SK-N-MC (cell line): Measurements from ENCODE around the gene HMGXB4.

Experiments
- DNase-seq: peaks from one replicate; pipeline ENCODE4 v3.0.0-alpha.2; 2011; ENCODE audit warnings: low read depth, low spot score
- H3K27ac ChIP-seq: fragments of 200-600 bp; sonication (generic); 2 replicates; pipeline ENCODE4 v1.5.1; 2016; ENCODE audit warnings: mixed run types
- H3K36me3 ChIP-seq: fragments of 200-600 bp; sonication (generic); 2 replicates; pipeline ENCODE4 v1.6.1; 2017; ENCODE audit warnings: antibody characterized with exemption, low read length, mixed read lengths; ENCODE audit not compliant: insufficient read depth
- H3K4me3 ChIP-seq: fragments of 200-600 bp; sonication (generic); 2 replicates; pipeline ENCODE4 v1.5.1; 2016
- H3K9ac ChIP-seq: fragments of 200-600 bp; sonication (generic); 2 replicates; pipeline ENCODE4 v1.8.0; 2017; ENCODE audit warnings: mixed run types, mixed read lengths; ENCODE audit not compliant: insufficient read length
- H3K9me3 ChIP-seq: fragments of 200-600 bp; sonication (generic); 2 replicates; pipeline ENCODE4 v1.6.1; 2017; ENCODE audit warnings: low read depth, mild to moderate bottlenecking, antibody characterized with exemption, low read length, moderate library complexity, mixed read lengths
- EZH2 ChIP-seq: fragments of 200-600 bp; sonication (generic); IDR thresholded peaks from one replicate; pipeline ENCODE4 v1.6.1; 2017; ENCODE audit warnings: antibody characterized with exemption
- FOXP2 ChIP-seq: optimal IDR thresholded peaks from 2 replicates; pipeline ENCODE3; 2011; ENCODE audit warnings: mild to moderate bottlenecking, moderate library complexity; ENCODE audit not compliant: insufficient read depth; ENCODE audit errors: extremely low read length, control extremely low read depth
- POLR2AphosphoS5 ChIP-seq: IDR thresholded peaks from 2 replicates; pipeline ENCODE4 v1.6.1; 2012; ENCODE audit warnings: mild to moderate bottlenecking, low read depth, low read length, borderline replicate concordance

The HMGXB4 gene

DNA sequence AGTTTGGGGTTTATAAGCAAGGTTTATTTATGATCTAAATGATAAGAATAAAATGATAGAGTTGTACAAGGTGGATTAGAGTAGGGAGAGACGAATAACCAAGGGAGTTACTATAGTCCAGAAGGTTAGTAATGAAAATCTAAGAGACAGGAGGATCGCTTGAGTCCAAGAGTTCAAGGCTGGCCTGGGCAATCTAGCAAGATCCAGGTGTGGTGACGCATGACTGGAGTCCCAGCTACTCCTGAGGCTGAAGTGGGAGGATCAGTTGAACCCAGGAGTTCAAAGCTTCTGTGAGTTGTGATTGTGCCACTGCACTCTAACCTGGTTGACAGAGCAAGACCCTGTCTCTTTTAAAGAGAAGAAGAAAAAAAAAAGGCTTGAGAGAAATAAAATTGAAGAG, 12.3 kb downstream of the HMGXB4 start:
- DNase-seq = no peak
- H3K9ac ChIP-seq = no peak overlapping the region
- H3K4me3 ChIP-seq = no peak overlapping the region
- no peak overlapping the region for H3K27ac ChIP-seq
- H3K36me3 ChIP-seq = peaks cover 95% of the 10 kb centered on the region
- TF ChIP-seq FOXP2 = no peak
- TF ChIP-seq EZH2 = no peak
- no peak for TF ChIP-seq POLR2AphosphoS5
- no peaks in the 10 kb centered on the region for H3K9me3 ChIP-seq

DNA sequence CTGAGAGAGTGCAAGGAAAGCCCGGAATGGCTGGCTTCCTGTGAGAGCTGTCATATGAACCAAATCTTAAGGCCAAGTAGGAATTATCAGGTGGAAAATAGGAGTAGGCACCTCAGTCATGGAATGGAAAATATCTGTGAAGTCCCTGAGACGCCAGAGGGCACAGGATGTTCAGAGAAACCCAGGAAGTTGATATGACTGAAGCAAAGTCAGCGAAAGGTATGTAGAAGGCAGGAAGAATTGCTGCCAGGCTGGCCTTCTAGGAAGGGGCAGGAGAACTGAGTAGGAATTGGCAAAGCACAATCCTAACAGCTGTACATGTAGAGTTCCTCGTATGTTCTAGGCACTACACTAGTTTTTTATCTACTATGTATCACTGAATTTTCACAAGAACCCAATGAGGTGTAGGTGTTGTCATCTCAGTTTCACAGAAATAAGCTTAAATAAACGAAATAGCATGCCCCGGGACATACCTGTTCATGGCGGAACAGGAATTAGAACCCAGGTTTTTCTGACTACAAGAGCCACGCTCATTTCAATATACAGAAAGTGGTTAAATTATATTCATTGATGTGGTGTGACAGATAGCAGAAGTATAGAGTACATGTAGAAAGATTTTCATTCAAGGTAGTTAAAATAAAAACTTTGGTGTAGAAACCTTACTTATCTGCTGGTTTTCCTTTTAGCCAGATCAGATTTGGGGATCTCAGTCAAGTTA, 17.0 kb downstream of the HMGXB4 start:
- no peak overlapping the region for H3K27ac ChIP-seq
- no peak overlapping the region for H3K4me3 ChIP-seq
- H3K9me3 ChIP-seq = no peaks in the 10 kb centered on the region
- no peak overlapping the region for H3K9ac ChIP-seq
- peaks cover 86% of the 10 kb centered on the region for H3K36me3 ChIP-seq
- TF ChIP-seq POLR2AphosphoS5 (no peak), FOXP2 (no peak), EZH2 (no peak)
- no peak for DNase-seq

DNA sequence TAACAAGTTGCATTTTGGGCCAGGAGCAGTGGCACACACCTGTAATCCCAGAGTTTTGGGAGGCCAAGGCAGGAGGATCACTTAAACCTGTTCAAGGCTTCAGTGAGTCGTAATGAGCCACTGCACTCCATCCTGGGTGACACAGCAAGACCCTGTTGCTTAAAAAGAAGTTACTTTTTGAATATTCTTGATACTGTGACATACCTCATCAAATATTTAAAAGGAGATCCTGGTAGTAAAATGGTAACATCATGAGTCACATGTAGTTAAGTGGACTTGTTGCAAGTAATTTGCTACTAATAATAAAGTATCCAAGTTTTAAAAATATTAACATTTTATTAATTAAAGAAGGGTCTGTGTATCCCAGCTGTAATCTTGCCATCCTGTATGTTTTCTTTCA, 18.3 kb downstream of the HMGXB4 start:
- Histone ChIP-seq H3K36me3 (peaks cover 85% of the 10 kb centered on the region), H3K9me3 (no peaks in the 10 kb centered on the region), H3K9ac (no peak overlapping the region), H3K4me3 (no peak overlapping the region), H3K27ac (no peak overlapping the region)
- no peak for DNase-seq
- no peak for TF ChIP-seq EZH2

DNA sequence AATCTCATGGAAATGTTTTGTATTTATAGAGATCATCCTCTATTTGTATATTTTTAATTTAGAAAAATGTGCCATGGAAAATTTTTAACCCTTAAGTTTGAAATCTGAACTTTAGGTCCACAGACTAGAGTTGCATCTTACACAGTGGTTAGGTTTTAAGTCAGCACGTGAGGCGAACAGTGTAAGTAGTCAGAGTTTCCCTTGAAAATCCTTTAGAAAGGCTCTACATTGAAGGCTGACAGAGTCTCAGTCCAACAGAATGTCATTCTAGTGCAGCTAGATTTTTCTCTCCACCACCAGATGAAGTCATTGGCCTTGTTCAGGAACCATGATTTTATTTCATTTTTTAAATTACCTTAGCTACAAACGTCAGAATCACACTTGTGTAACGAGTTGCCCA, 18.7 kb downstream of the HMGXB4 start:
- Histone ChIP-seq H3K4me3 (no peak overlapping the region), H3K9me3 (no peaks in the 10 kb centered on the region), H3K9ac (no peak overlapping the region), H3K27ac (no peak overlapping the region), H3K36me3 (peaks cover 82% of the 10 kb centered on the region)
- no peak for TF ChIP-seq FOXP2
- no peak for TF ChIP-seq EZH2
- no peak for TF ChIP-seq POLR2AphosphoS5
- DNase-seq = no peak

DNA sequence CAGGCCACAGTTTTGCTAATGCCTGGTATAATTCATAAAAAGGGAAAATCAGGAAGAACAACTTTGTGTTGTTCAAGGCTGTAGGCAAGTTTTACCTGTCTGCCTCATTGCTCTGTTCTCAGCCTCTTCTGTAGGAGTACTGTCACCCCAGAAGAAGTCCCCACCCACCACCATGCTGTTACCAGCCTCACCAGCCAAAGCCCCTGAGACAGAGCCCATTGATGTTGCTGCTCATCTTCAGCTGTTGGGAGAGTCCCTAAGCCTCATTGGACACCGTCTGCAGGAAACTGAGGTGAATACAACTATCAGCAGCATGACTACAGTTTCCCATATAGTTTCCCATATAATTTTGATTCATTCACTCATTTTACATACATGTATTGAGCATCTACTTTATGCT, 30.8 kb downstream of the HMGXB4 start:
- Histone ChIP-seq H3K9ac (no peak overlapping the region), H3K27ac (no peak overlapping the region), H3K4me3 (no peak overlapping the region), H3K9me3 (no peaks in the 10 kb centered on the region), H3K36me3 (peaks cover 91% of the 10 kb centered on the region)
- TF ChIP-seq EZH2 = no peak
- no peak for TF ChIP-seq FOXP2
- no peak for TF ChIP-seq POLR2AphosphoS5
- DNase-seq = no peak

DNA sequence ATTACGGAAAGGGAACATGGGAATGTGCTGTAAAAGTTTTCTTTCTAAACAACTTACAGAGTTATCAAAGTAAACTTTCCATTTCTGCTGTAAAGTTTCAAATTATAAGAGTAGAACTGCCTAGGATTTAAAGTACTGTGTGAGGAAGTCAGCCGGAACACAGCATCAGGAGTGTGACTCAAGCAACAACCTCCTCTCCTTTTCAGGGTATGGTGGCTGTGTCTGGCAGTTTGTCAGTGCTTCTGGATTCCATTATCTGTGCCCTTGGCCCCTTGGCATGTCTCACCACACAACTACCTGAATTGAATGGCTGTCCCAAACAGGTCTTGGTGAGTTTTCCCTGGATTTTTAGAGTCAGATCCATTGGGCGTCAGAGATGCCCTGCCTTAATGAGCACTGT, 35.5 kb downstream of the HMGXB4 start:
- TF ChIP-seq FOXP2 (no peak), POLR2AphosphoS5 (no peak), EZH2 (no peak)
- Histone ChIP-seq H3K4me3 (no peak overlapping the region), H3K36me3 (peaks cover 84% of the 10 kb centered on the region), H3K27ac (no peak overlapping the region), H3K9me3 (no peaks in the 10 kb centered on the region), H3K9ac (no peak overlapping the region)
- no peak for DNase-seq

DNA sequence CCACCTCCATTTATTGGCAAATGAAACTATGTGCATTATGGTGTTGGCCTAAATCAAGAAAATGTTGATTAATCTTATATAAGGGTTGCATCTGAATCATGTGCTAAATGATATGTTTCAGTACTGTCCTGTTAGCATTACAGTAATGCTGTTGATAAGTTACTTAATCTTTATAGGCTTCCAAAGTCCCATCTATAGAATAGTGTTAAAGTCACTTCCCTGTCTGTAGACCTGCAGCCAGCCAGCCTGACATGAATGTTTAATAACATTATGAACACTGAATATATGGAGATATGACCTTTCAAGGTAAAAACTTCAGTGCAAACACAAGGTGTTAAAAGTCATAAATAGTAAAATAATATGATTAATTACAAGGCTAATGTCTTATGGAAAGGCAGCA, 38.8 kb downstream of the HMGXB4 start:
- Histone ChIP-seq H3K27ac (no peak overlapping the region), H3K9ac (no peak overlapping the region), H3K36me3 (peaks cover 59% of the 10 kb centered on the region), H3K4me3 (no peak overlapping the region), H3K9me3 (no peaks in the 10 kb centered on the region)
- no peak for TF ChIP-seq FOXP2
- no peak for TF ChIP-seq POLR2AphosphoS5
- no peak for TF ChIP-seq EZH2
- DNase-seq = no peak

DNA sequence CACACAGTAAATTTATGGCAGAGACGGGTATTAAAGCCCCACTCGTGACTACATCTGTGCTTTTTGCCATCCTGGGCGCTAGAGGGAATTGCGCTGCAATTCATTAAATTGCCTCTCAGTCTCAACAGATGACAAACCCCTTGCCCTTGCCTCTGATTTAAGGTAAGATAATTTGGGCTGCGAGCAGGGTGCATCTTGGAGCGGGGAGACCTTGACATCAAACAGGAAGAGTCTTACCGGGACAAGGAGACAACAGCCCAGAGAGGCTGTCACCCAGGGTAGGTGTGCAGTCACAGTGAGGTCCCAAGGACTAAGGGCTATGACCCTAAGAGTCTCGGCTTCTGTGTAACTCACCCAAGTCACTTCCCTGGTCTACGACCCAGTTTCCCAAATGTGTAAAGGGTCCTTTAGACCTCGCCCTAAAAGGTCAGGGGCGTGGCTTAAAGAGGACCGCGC, 42.0 kb downstream of the HMGXB4 start:
- no peak for TF ChIP-seq FOXP2
- no peak for TF ChIP-seq POLR2AphosphoS5
- no peak for TF ChIP-seq EZH2
- Histone ChIP-seq H3K36me3 (peaks cover 28% of the 10 kb centered on the region), H3K9me3 (no peaks in the 10 kb centered on the region), H3K9ac (peak overlapping the region; percentile 58), H3K27ac (peak overlapping the region; percentile 72), H3K4me3 (peak overlapping the region; percentile 88)
- no peak for DNase-seq
